Activated naive CD4-positive, alpha-beta T cell (primary cell): ENCODE results near the gene BRAP.
"Not testable (repeated sequence)": the region's sequence is repeated elsewhere in the genome, so short reads cannot be mapped to it uniquely, and the experiment has no call there.

Experiments used
- DNase-seq, 4 experiments: peaks; one replicate each; lab custom pipeline; 2025; lab: John Stamatoyannopoulos, UW

The BRAP gene

GRCh38 chr12:111685811-111686573, at the start of gene BRAP, which contains the start of gene ACAD10:
Gene BRAP, minus strand, starts transcription at chr12:111685956. Its CDS starts 164 bp downstream, at chr12:111685792.
Gene ACAD10, plus strand, starts transcription at chr12:111686053. Its CDS starts 6,657 bp downstream, at chr12:111692710.
- DNase-seq, result peak; percentile 77 to 88 (median 84)

GRCh38 chr12:111733340-111733915, 47.7 kb upstream of the BRAP start:
- no peak for DNase-seq

DNA sequence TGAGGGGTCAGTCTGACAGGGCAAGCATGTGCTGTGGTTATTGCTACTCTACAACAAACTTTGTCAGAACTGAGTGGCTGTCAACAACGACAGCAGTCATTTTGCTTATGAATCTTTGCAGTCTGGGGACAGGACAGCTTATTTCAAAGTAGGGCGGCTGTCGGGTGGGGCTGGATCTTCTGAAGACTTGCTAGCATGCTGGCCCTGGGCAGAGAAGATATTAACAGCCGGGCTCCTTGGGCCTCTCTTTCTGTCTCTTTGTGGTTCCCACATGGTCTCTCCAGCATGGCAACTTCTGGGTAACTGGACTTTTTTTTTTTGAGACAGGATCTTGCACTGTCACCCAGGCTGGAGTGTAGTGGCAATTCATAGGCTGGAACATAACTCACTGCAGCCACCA, 47.0 kb upstream of the BRAP start:
- DNase-seq, result no peak

DNA sequence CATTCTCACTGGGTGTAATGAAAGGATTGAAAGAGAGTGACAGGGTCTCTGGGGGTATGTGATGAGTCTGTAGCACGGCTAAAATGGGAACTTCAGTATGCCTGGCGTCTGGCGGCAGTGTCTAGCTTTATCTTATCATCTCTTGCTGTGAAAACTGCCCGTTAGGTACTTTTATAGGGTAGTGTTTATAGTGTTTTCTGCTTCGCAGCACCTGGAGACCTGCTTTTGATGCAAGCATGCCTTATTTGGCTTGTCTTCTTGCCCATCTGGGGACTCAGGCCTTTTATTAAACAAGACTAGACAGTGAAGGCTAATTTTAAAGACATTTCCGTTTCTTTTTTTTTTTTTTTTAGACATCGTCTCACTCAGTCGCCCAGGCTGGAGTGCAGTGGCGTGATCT, 44.7 kb upstream of the BRAP start:
- no peak for DNase-seq

- no peak for DNase-seq
Observed at GRCh38 chr12:111728795-111729194, 43.0 kb upstream of the BRAP start.

DNA sequence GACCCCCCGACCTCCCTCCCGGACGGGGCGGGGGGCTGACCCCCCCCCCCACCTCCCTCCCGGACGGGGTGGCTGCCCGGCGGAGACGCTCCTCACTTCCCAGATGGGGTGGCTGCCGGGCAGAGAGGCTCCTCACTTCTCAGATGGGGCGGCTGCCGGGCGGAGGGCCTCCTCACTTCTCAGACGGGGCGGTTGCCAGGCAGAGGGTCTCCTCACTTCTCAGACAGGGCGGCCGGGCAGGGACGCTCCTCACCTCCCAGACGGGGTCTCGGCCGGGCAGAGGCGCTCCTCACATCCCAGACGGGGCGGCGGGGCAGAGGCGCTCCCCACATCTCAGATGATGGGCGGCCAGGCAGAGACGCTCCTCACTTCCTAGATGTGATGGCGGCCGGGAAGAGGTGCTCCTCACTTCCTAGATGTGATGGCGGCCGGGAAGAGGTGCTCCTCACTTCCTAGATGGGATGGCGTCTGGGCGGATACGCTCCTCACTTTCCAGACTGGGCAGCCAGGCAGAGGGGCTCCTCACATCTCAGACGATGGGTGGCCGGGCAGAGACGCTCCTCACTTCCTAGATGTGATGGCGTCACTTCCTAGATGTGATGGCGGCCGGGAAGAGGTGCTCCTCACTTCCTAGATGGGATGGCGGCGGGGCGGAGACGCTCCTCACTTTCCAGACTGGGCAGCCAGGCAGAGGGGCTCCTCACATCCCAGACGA, 38.0 kb upstream of the BRAP start:
- not testable (repeated sequence) for DNase-seq

- DNase-seq, result no peak
Observed at GRCh38 chr12:111720457-111720856, 34.7 kb upstream of the BRAP start.

GRCh38 chr12:111719316-111719715, 33.6 kb upstream of the BRAP start:
- DNase-seq, result not testable (repeated sequence)

GRCh38 chr12:111715279-111715678, 29.5 kb upstream of the BRAP start:
- DNase-seq, result no peak

GRCh38 chr12:111706145-111706544, 20.4 kb upstream of the BRAP start:
- no peak for DNase-seq

DNA sequence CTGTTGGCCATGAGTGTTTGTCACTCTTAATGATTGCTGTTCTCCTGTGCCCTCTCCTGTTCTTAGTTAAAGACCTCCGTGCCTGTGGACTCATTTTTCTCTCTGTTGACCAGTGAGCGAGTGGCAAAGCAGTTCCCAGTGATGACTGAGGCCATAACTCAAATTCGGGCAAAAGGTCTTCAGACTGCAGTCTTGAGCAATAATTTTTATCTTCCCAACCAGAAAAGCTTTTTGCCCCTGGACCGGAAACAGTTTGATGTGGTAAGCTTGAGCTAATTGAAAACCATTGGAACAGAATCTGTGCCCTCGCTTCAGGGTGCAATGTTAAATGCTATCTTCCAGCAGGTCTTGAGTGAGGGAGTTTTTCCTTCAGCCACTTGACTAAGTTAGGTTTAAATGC, 19.9 kb upstream of the BRAP start:
- no peak for DNase-seq

DNA sequence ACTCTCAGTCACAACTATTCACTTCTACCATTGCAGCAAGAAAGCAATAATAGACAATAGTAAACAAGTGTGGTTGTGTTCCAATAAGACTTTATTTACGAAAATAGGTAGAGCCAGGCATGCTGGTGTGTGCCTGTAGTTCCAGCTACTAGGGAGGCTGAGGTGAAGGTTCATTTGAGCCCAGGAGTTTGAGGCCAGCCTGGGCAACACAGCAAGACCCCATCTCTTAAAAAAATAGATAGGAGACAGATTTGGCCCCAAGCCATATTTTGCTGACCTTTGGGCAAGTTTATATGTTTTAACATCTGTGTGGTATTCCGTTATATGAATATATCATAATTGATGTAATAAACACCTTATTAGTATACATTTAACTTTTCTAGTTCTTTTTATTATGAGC, 14.2 kb upstream of the BRAP start:
- DNase-seq, result no peak

- DNase-seq, result no peak
Observed at GRCh38 chr12:111693818-111694217, 8.1 kb upstream of the BRAP start.

GRCh38 chr12:111692575-111693210, 6.9 kb upstream of the BRAP start:
- DNase-seq, result no peak

- no peak for DNase-seq
Observed at GRCh38 chr12:111691262-111691661, 5.5 kb upstream of the BRAP start.

DNA sequence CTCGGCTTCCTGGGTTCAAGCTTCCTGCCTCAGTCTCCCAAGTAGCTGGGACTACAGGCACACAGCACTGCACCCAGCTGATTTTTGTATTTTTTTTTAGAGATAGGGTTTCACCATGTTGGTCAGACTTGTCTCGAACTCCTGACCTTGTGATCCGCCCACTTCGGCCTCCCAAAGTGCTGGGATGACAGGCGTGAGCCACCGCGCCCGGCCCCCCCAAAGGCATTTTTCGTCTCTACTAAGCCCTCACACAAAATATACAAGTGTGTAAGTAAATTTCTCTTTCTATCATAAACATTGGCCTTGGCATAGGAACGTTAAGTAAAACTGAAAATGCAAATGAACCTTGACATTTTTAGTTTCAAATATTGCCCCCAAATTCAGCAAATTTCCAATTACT, 2.2 kb upstream of the BRAP start:
- DNase-seq, result no peak

- no peak for DNase-seq
Observed at GRCh38 chr12:111687255-111687654, 1.5 kb upstream of the BRAP start.

GRCh38 chr12:111686574-111687105, 884 bp upstream of the BRAP start:
- no peak for DNase-seq

DNA sequence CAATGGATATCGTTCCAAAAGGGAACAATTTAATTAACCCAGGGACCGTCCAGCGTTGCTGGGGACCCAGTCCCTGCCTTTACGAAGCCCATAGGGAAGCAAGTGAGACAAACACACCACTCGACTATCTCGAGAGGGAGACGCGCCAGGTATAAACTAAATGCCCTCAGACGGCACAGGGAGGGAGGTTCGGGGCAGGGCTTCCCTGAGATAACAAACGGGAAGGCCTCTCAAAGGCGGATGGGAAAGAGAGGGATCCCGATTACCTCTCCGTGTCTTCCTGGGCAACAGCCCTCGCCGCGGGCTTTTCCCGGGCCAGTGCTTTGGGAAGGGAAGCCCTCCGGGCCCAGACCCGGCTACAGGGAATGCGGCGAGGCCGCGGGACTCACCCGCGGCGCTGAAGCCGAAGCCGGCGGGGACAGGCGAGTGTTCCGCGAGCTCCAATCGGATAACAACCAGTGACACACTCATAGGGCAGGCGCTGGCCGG, 390 bp downstream of the BRAP start:
- no peak for DNase-seq

- DNase-seq, result not testable (repeated sequence)
Observed at GRCh38 chr12:111684485-111685198, 1.1 kb downstream of the BRAP start.

DNA sequence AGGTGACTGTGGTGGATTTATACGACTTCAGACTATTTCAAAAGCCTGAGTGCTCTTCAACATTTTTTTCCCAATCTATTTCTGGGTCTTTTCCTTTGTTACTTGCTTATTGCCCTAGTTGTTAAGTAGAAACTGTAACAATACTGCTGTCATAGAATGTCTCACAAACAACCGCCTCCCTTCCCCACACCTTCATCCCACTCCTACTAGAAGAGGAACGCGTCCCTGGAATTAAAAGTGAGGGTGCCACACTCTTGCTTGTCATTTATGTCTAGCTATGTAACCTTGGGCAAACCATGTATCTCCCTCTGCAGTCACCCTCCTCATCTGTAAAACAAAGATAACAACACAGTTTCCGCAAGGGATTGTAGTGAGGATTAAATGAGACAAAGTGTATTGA, 8.6 kb downstream of the BRAP start:
- no peak for DNase-seq
